ENCODE measurements around the gene RAMAC. TPM values are rescaled to one million over a fixed set of nuclear protein-coding genes. Genes with fewer than 3 reads are reported as not detected.

Gene RAMAC
- total RNA-seq, 1 donor from 2014 or later = 37.2 TPM

GRCh38 chr15:82963471-82964341 is 22.3 kb upstream of the RAMAC start:
- DNase-seq (ENCODE audit: low read depth) = no peak
- H3K36me3 ChIP-seq (ENCODE audit: control insufficient read depth, insufficient read depth, low read length) = no peaks in the 10 kb centered on the region
- no peaks in the 10 kb centered on the region for H3K27me3 ChIP-seq (ENCODE audit: control insufficient read depth, insufficient read depth, low read length)
- TF ChIP-seq CTCF (IDR thresholded peaks at IDR 0.05; ENCODE audit: insufficient read depth, low read length, poor library complexity, severe bottlenecking) = no peak
- H3K4me3 ChIP-seq (ENCODE audit: low read depth, low read length) = no peak overlapping the region

DNA sequence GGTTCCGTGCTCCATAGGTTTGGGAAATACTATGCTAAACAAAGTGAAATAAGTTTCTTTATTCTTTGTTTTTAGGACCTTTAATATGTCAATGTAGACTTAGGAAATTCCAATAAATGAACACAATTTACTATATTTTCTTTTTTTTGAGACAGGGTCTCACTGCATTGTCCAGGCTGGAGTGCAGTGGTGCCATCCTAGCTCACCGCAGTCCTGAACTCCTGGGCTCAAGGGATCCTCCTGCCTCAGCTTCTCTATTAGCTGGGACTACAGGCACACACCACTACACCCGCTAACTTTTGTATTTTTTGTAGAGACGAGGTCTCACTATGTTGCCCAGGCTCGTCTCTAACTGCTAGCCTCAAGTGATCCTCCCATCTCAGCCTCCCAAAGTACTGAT is 21.1 kb upstream of the RAMAC start:
- no peaks in the 10 kb centered on the region for H3K27me3 ChIP-seq (ENCODE audit: control insufficient read depth, insufficient read depth, low read length)
- no peak for TF ChIP-seq CTCF (IDR thresholded peaks at IDR 0.05; ENCODE audit: insufficient read depth, low read length, poor library complexity, severe bottlenecking)
- no peak overlapping the region for H3K4me3 ChIP-seq (ENCODE audit: low read depth, low read length)
- no peaks in the 10 kb centered on the region for H3K36me3 ChIP-seq (ENCODE audit: control insufficient read depth, insufficient read depth, low read length)
- no peak for DNase-seq (ENCODE audit: low read depth)

GRCh38 chr15:82966671-82967071 is 19.3 kb upstream of the RAMAC start:
- TF ChIP-seq CTCF (IDR thresholded peaks at IDR 0.05; ENCODE audit: insufficient read depth, low read length, poor library complexity, severe bottlenecking) = no peak
- Histone ChIP-seq H3K27me3 (ENCODE audit: control insufficient read depth, insufficient read depth, low read length) (no peaks in the 10 kb centered on the region), H3K4me3 (ENCODE audit: low read depth, low read length) (no peak overlapping the region), H3K36me3 (ENCODE audit: control insufficient read depth, insufficient read depth, low read length) (no peaks in the 10 kb centered on the region)
- no peak for DNase-seq (ENCODE audit: low read depth)

GRCh38 chr15:82968066-82968465 is 17.9 kb upstream of the RAMAC start:
- Histone ChIP-seq H3K4me3 (ENCODE audit: low read depth, low read length) (no peak overlapping the region), H3K36me3 (ENCODE audit: control insufficient read depth, insufficient read depth, low read length) (no peaks in the 10 kb centered on the region), H3K27me3 (ENCODE audit: control insufficient read depth, insufficient read depth, low read length) (no peaks in the 10 kb centered on the region)
- no peak for TF ChIP-seq CTCF (IDR thresholded peaks at IDR 0.05; ENCODE audit: insufficient read depth, low read length, poor library complexity, severe bottlenecking)
- DNase-seq (ENCODE audit: low read depth) = no peak

- Histone ChIP-seq H3K36me3 (ENCODE audit: control insufficient read depth, insufficient read depth, low read length) (no peaks in the 10 kb centered on the region), H3K4me3 (ENCODE audit: low read depth, low read length) (no peak overlapping the region), H3K27me3 (ENCODE audit: control insufficient read depth, insufficient read depth, low read length) (no peaks in the 10 kb centered on the region)
- TF ChIP-seq CTCF (IDR thresholded peaks at IDR 0.05; ENCODE audit: insufficient read depth, low read length, poor library complexity, severe bottlenecking) = no peak
- DNase-seq (ENCODE audit: low read depth) = no peak
Measured at GRCh38 chr15:82969353-82969752, 16.7 kb upstream of the RAMAC start.
